Lung (tissue), 12 donors: Measurements from ENCODE around the gene GLCE. TPM values are rescaled to one million over a fixed set of nuclear protein-coding genes. Genes with fewer than 3 reads are reported as not detected.

Source experiments
- ATAC-seq: fragments of 200-7000 bp; cut with Tn5 transposase; one replicate; pipeline ENCODE4 v1.9.1; 2020; ENCODE audit warnings: moderate number of reproducible peaks; ENCODE audit not compliant: insufficient read depth, low FRiP score
- DNase-seq, 3 donors: peaks; one replicate each; pipeline ENCODE4 v3.0.0-alpha.2; 2013 to 2017
- H3K27ac ChIP-seq, 2 donors: one replicate each; pipeline ENCODE4 v1.5.1; 2013; ENCODE audit warnings: mild to moderate bottlenecking in 2 of 2, moderate library complexity in 2 of 2, control low read depth in 1 of 2, inconsistent platforms in 1 of 2, low read depth in 1 of 2, low read length in 1 of 2
- H3K27me3 ChIP-seq, 3 donors: one replicate each; pipeline ENCODE4 v1.5.1; 2013; ENCODE audit warnings: low read length in 2 of 3; ENCODE audit not compliant: control insufficient read depth in 3 of 3, insufficient read depth in 3 of 3
- H3K36me3 ChIP-seq, 4 donors: one replicate each; pipeline ENCODE4 v1.5.1; 2013; ENCODE audit warnings: low read length in 4 of 4, mild to moderate bottlenecking in 1 of 4, moderate library complexity in 1 of 4; ENCODE audit not compliant: control insufficient read depth in 4 of 4, insufficient read depth in 4 of 4
- H3K4me1 ChIP-seq, 5 donors: one replicate each; pipeline ENCODE4 v1.5.1; 2013; ENCODE audit warnings: low read length in 5 of 5, mild to moderate bottlenecking in 2 of 5, moderate library complexity in 1 of 5; ENCODE audit not compliant: control insufficient read depth in 5 of 5, insufficient read depth in 5 of 5
- H3K4me3 ChIP-seq: one replicate; pipeline ENCODE4 v1.5.1; 2013; ENCODE audit warnings: mild to moderate bottlenecking, control low read depth, moderate library complexity
- H3K9ac ChIP-seq, 2 donors: one replicate each; pipeline ENCODE4 v1.5.1; 2013; ENCODE audit warnings: low read length in 2 of 2, control low read depth in 1 of 2; ENCODE audit not compliant: insufficient read depth in 1 of 2
- H3K9me3 ChIP-seq, 4 donors: one replicate each; pipeline ENCODE4 v1.5.1; 2013; ENCODE audit warnings: low read length in 3 of 4, mild to moderate bottlenecking in 1 of 4, moderate library complexity in 1 of 4; ENCODE audit not compliant: control insufficient read depth in 4 of 4, insufficient read depth in 3 of 4
- CTCF ChIP-seq: IDR thresholded peaks from 2 replicates; pipeline ENCODE4 v1.5.1; 2012; ENCODE audit warnings: mild to moderate bottlenecking; ENCODE audit errors: control extremely low read depth, extremely low read depth
- WGBS, 2 donors: extraction: QIAGEN DNeasy Blood & Tissue Kit; methylation state at CpG; one replicate each; pipeline ENCODE4 v1.1.7; 2013; 5-methylcytosine and 5-hydroxymethylcytosine counted together
- polyA plus RNA-seq, 2 donors: library from polyadenylated mRNA; stranded (reverse); fragments of 200-250 nt; gene quantifications; one replicate each; pipeline ENCODE4 v1.2.1, GENCODE V29; 2013
- total RNA-seq, 2 donors: library from RNA; depleted of rRNA in 1 of 2; stranded (reverse); fragments of >200 nt in 1 of 2; gene quantifications; one replicate each; pipeline ENCODE4 v1.2.1, GENCODE V29; 2014 to 2021
- donor health status: control.
- donor health status: control.
- donor health status: Bipolar disorder and iron deficiency.
- donor health status: healthy.
- donor health status: DM: yes; HTN: yes; CAD: no.

GLCE gene
- total and polyA plus RNA-seq, 4 donors: 13.5 to 76.7 (median 17.9) TPM

DNA sequence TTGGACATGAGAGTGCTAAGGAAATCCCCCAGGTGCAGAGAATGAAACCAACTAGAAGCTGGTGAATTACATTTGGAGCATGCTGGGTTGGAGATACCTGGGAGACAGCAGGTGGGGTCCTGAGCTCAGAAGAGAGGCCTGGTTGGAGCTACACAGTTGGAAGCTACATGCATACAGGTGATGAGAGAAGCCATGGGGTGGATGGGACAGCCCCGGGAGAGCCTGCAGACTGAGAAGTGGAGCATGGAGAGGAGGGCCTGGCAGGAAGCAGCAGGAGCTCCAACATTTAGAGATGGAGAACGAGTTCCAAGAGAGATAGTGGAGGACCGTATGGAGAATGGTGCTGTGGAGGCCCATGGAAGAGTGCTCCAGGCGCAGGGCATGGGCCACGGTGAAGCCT lies 148.5 kb downstream of the GLCE start:
- DNase-seq (no peak), ATAC-seq (no peak)
- 89 to 96% methylated on average over 5 of the region's 5 CpGs for WGBS, 2 donors
- peaks cover 0 to 5% (median 2%) of the 10 kb centered on the region in 5 donors for H3K4me1 ChIP-seq
- peaks cover 0 to 4% (median 0%) of the 10 kb centered on the region in 4 donors for H3K36me3 ChIP-seq
- no peak for TF ChIP-seq CTCF
- H3K4me3 ChIP-seq: no peak overlapping the region
- no peak overlapping the region for H3K27ac ChIP-seq
- H3K9me3 ChIP-seq: no peaks in the 10 kb centered on the region
- no peaks in the 10 kb centered on the region for H3K27me3 ChIP-seq
- H3K9ac ChIP-seq: no peak overlapping the region

DNA sequence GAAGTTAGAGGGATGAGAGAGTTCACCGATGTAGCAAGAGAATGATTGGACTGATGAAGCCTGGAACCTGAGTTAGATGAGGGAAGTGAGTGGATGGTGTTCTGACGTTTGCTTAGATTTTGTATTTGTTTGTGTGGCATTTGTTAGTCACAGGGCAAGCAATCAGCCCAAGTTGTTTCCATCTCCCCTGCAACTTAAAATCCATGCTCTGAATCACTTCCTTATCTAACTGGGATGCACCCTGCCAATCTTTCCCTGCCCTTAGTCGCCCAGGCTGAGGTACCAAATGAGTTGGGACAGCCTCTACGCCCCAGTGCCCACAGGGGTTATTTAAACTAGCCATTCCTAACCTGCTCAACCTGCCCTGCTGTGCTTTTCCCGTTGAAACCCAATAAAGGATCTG lies 150.9 kb downstream of the GLCE start:
- DNase-seq (no peak), ATAC-seq (no peak)
- Histone ChIP-seq H3K4me1 (peaks cover 0 to 10% (median 0%) of the 10 kb centered on the region in 5 donors), H3K36me3 (peaks cover 0 to 4% (median 0%) of the 10 kb centered on the region in 4 donors), H3K4me3 (no peak overlapping the region), H3K9me3 (no peaks in the 10 kb centered on the region), H3K27ac (no peak overlapping the region), H3K27me3 (no peaks in the 10 kb centered on the region), H3K9ac (no peak overlapping the region)
- WGBS, 2 donors: 81 to 89% methylated on average over 5 of the region's 5 CpGs
- no peak for TF ChIP-seq CTCF

- H3K36me3 ChIP-seq: no peaks in the 10 kb centered on the region
- H3K9ac ChIP-seq: no peak overlapping the region
- ATAC-seq: no peak
These were observed 153.1 kb downstream of the GLCE start for GRCh38 chr15:69313432-69314000.

More at GRCh38 chr15:69313432-69314000, 153.1 kb downstream of the GLCE start:
- Histone ChIP-seq H3K9me3 (no peaks in the 10 kb centered on the region), H3K27ac (no peak overlapping the region), H3K27me3 (no peaks in the 10 kb centered on the region), H3K4me3 (no peak overlapping the region), H3K4me1 (peaks cover 0 to 16% (median 0%) of the 10 kb centered on the region in 5 donors)
- 43 to 75% methylated on average over 8 of the region's 8 CpGs for WGBS, 2 donors
- no peak for TF ChIP-seq CTCF
- DNase-seq: no peak
